Brain microvascular endothelial cell (primary cell): ENCODE data around the gene TNFRSF25.
A peak's percentile ranks its signal among the peaks of the same experiment; 100 is the strongest.

Source experiments
- DNase-seq: peaks from one replicate; pipeline ENCODE4 v3.0.0-alpha.2; 2020
- H3K27ac ChIP-seq: fragments of 250-450 bp; sonication (Bioruptor Pico); 2 replicates; pipeline ENCODE4 v1.5.1; 2020; ENCODE audit warnings: mild to moderate bottlenecking, moderate library complexity
- H3K27me3 ChIP-seq: fragments of 250-450 bp; sonication (Bioruptor Pico); replicated peaks from 2 replicates; pipeline ENCODE4 v1.5.1; 2020; ENCODE audit warnings: mild to moderate bottlenecking
- H3K36me3 ChIP-seq: fragments of 250-450 bp; sonication (Bioruptor Pico); replicated peaks from 2 replicates; pipeline ENCODE4 v1.5.1; 2020; ENCODE audit warnings: mild to moderate bottlenecking
- H3K4me3 ChIP-seq: 2 replicates; pipeline ENCODE4 v1.5.1; 2011; ENCODE audit warnings: low read depth, mild to moderate bottlenecking, control low read depth, low read length, moderate library complexity
- CTCF ChIP-seq: IDR thresholded peaks from 2 replicates; pipeline ENCODE4 v1.5.1; 2011; ENCODE audit warnings: low read depth, mild to moderate bottlenecking, moderate library complexity, low read length, control low read depth, inconsistent platforms; ENCODE audit errors: missing control alignments
- in situ Hi-C: cut with HindIII; loops from 2 replicates; pipeline ENCODE4 v1.10.0; 2017; ENCODE audit warnings: low sequenced_read_pairs, low pct_ligation_motif_present

TNFRSF25 gene

GRCh38 chr1:6484826-6485167 lies 18.8 kb upstream of the TNFRSF25 start:
- in situ Hi-C loops = no loop called here
- Histone ChIP-seq H3K36me3 (no peaks in the 10 kb centered on the region), H3K27me3 (no peaks in the 10 kb centered on the region), H3K27ac (no peak overlapping the region), H3K4me3 (peak overlapping the region; percentile 64)
- TF ChIP-seq CTCF = no peak
- DNase-seq = no peak

- in situ Hi-C loops = no loop called here
- H3K4me3 ChIP-seq = no peak overlapping the region
- H3K27ac ChIP-seq = no peak overlapping the region
- H3K27me3 ChIP-seq = no peaks in the 10 kb centered on the region
- no peak for DNase-seq
- no peak for TF ChIP-seq CTCF
- no peaks in the 10 kb centered on the region for H3K36me3 ChIP-seq
Measured at GRCh38 chr1:6483761-6484117, 17.8 kb upstream of the TNFRSF25 start.

- in situ Hi-C loops = no loop called here
- no peaks in the 10 kb centered on the region for H3K36me3 ChIP-seq
- H3K4me3 ChIP-seq = no peak overlapping the region
- no peak for TF ChIP-seq CTCF
- DNase-seq = no peak
- no peaks in the 10 kb centered on the region for H3K27me3 ChIP-seq
- H3K27ac ChIP-seq = no peak overlapping the region
Measured at GRCh38 chr1:6483017-6483760, 17.2 kb upstream of the TNFRSF25 start.

GRCh38 chr1:6481820-6482219 lies 15.8 kb upstream of the TNFRSF25 start:
- TF ChIP-seq CTCF = no peak
- no peaks in the 10 kb centered on the region for H3K27me3 ChIP-seq
- no peak for DNase-seq
- H3K27ac ChIP-seq = no peak overlapping the region
- in situ Hi-C loops = no loop called here
- no peaks in the 10 kb centered on the region for H3K36me3 ChIP-seq
- H3K4me3 ChIP-seq = no peak overlapping the region

- H3K27ac ChIP-seq = no peak overlapping the region
- H3K36me3 ChIP-seq = peaks cover 8% of the 10 kb centered on the region
- no peak for TF ChIP-seq CTCF
- in situ Hi-C loops = no loop called here
- H3K4me3 ChIP-seq = no peak overlapping the region
- H3K27me3 ChIP-seq = no peaks in the 10 kb centered on the region
- DNase-seq = no peak
Measured at GRCh38 chr1:6477039-6477820, 11.3 kb upstream of the TNFRSF25 start.
